Activated naive CD4-positive, alpha-beta T cell treated with anti-CD3 and anti-CD28 coated beads, Interleukin-2, amount 50 U/mL, for 24 hours (primary cell): ENCODE results near the gene SCUBE2.
"Not testable (repeated sequence)": the region's sequence is repeated elsewhere in the genome, so short reads cannot be mapped to it uniquely, and the experiment has no call there.

Experiments
- H3K27ac Mint-ChIP-seq: one replicate; pipeline ENCODE4 v1.8.0; 2021; ENCODE audit warnings: mild to moderate bottlenecking, mixed read lengths
- H3K27me3 Mint-ChIP-seq: one replicate; pipeline ENCODE4 v1.8.0; 2021; ENCODE audit warnings: mixed read lengths
- H3K36me3 Mint-ChIP-seq: one replicate; pipeline ENCODE4 v1.8.0; 2021; ENCODE audit warnings: mixed read lengths
- H3K4me1 Mint-ChIP-seq: one replicate; pipeline ENCODE4 v1.8.0; 2021; ENCODE audit warnings: mixed read lengths
- H3K4me3 Mint-ChIP-seq: one replicate; pipeline ENCODE4 v1.8.0; 2021; ENCODE audit warnings: mild to moderate bottlenecking, mixed read lengths
- H3K9me3 Mint-ChIP-seq: one replicate; pipeline ENCODE4 v1.8.0; 2021; ENCODE audit warnings: mixed read lengths

The SCUBE2 gene

GRCh38 chr11:8989453-8989852, 101.9 kb downstream of the SCUBE2 start:
- H3K9me3 Mint-ChIP-seq, result no peaks in the 10 kb centered on the region
- H3K36me3 Mint-ChIP-seq, result no peaks in the 10 kb centered on the region
- no peaks in the 10 kb centered on the region for H3K4me1 Mint-ChIP-seq
- H3K27me3 Mint-ChIP-seq, result peaks cover 6% of the 10 kb centered on the region
- H3K4me3 Mint-ChIP-seq, result no peak overlapping the region
- no peak overlapping the region for H3K27ac Mint-ChIP-seq

- Mint-ChIP-seq H3K27me3 (peaks cover 7% of the 10 kb centered on the region), H3K36me3 (no peaks in the 10 kb centered on the region), H3K27ac (no peak overlapping the region)
Measured at GRCh38 chr11:8988329-8989234, 102.8 kb downstream of the SCUBE2 start.

GRCh38 chr11:8987446-8987845, 104.0 kb downstream of the SCUBE2 start:
- H3K4me1 Mint-ChIP-seq, result no peaks in the 10 kb centered on the region
- no peak overlapping the region for H3K27ac Mint-ChIP-seq
- H3K4me3 Mint-ChIP-seq, result no peak overlapping the region
- H3K27me3 Mint-ChIP-seq, result peaks cover 7% of the 10 kb centered on the region
- no peaks in the 10 kb centered on the region for H3K9me3 Mint-ChIP-seq
- H3K36me3 Mint-ChIP-seq, result no peaks in the 10 kb centered on the region

More at GRCh38 chr11:8988329-8989234, 102.8 kb downstream of the SCUBE2 start:
- H3K9me3 Mint-ChIP-seq, result no peaks in the 10 kb centered on the region
- H3K4me1 Mint-ChIP-seq, result no peaks in the 10 kb centered on the region
- no peak overlapping the region for H3K4me3 Mint-ChIP-seq

GRCh38 chr11:8986772-8987171, 104.6 kb downstream of the SCUBE2 start:
- H3K36me3 Mint-ChIP-seq, H3K27ac Mint-ChIP-seq: not testable (repeated sequence)

GRCh38 chr11:8985462-8985861, 105.9 kb downstream of the SCUBE2 start:
- no peaks in the 10 kb centered on the region for H3K9me3 Mint-ChIP-seq
- H3K27ac Mint-ChIP-seq, result no peak overlapping the region
- no peaks in the 10 kb centered on the region for H3K4me1 Mint-ChIP-seq
- H3K4me3 Mint-ChIP-seq, result no peak overlapping the region
- H3K27me3 Mint-ChIP-seq, result peaks cover 7% of the 10 kb centered on the region
- H3K36me3 Mint-ChIP-seq, result no peaks in the 10 kb centered on the region

More at GRCh38 chr11:8986772-8987171, 104.6 kb downstream of the SCUBE2 start:
- not testable (repeated sequence) for H3K4me1 Mint-ChIP-seq, H3K4me3 Mint-ChIP-seq, H3K9me3 Mint-ChIP-seq, H3K27me3 Mint-ChIP-seq

GRCh38 chr11:8983552-8983951, 107.8 kb downstream of the SCUBE2 start:
- Mint-ChIP-seq H3K4me1 (no peaks in the 10 kb centered on the region), H3K4me3 (no peak overlapping the region), H3K36me3 (no peaks in the 10 kb centered on the region), H3K27ac (no peak overlapping the region), H3K9me3 (no peaks in the 10 kb centered on the region), H3K27me3 (peaks cover 1% of the 10 kb centered on the region)

- Mint-ChIP-seq H3K36me3 (no peaks in the 10 kb centered on the region), H3K27ac (no peak overlapping the region), H3K4me1 (no peaks in the 10 kb centered on the region), H3K27me3 (peaks cover 1% of the 10 kb centered on the region), H3K4me3 (no peak overlapping the region), H3K9me3 (no peaks in the 10 kb centered on the region)
Measured at GRCh38 chr11:8980485-8980884, 110.9 kb downstream of the SCUBE2 start.

GRCh38 chr11:8979365-8979764, 112.0 kb downstream of the SCUBE2 start:
- not testable (repeated sequence) for H3K9me3 Mint-ChIP-seq, H3K36me3 Mint-ChIP-seq, H3K27me3 Mint-ChIP-seq, H3K27ac Mint-ChIP-seq, H3K4me3 Mint-ChIP-seq, H3K4me1 Mint-ChIP-seq

GRCh38 chr11:8973121-8973520, 118.3 kb downstream of the SCUBE2 start:
- H3K4me1 Mint-ChIP-seq, result no peaks in the 10 kb centered on the region
- H3K9me3 Mint-ChIP-seq, result no peaks in the 10 kb centered on the region
- no peak overlapping the region for H3K4me3 Mint-ChIP-seq
- H3K27ac Mint-ChIP-seq, result no peak overlapping the region
- no peaks in the 10 kb centered on the region for H3K27me3 Mint-ChIP-seq
- H3K36me3 Mint-ChIP-seq, result no peaks in the 10 kb centered on the region

- no peaks in the 10 kb centered on the region for H3K9me3 Mint-ChIP-seq
- no peak overlapping the region for H3K27ac Mint-ChIP-seq
- H3K36me3 Mint-ChIP-seq, result no peaks in the 10 kb centered on the region
- H3K4me1 Mint-ChIP-seq, result no peaks in the 10 kb centered on the region
- H3K4me3 Mint-ChIP-seq, result no peak overlapping the region
- no peaks in the 10 kb centered on the region for H3K27me3 Mint-ChIP-seq
Measured at GRCh38 chr11:8971924-8972316, 119.5 kb downstream of the SCUBE2 start.

- Mint-ChIP-seq H3K4me3 (no peak overlapping the region), H3K27ac (no peak overlapping the region), H3K36me3 (no peaks in the 10 kb centered on the region), H3K27me3 (no peaks in the 10 kb centered on the region), H3K4me1 (no peaks in the 10 kb centered on the region), H3K9me3 (no peaks in the 10 kb centered on the region)
Measured at GRCh38 chr11:8971196-8971923, 120.0 kb downstream of the SCUBE2 start.
